Upper lobe of right lung (tissue), 1 donor: ENCODE data around the gene SCO2. TPM values are rescaled to one million over a fixed set of nuclear protein-coding genes. Genes with fewer than 3 reads are reported as not detected.
A peak's percentile ranks its signal among the peaks of the same experiment; 100 is the strongest.

Source experiments
- ATAC-seq: fragments of 200-7000 bp; cut with Tn5 transposase; one replicate; pipeline ENCODE4 v1.9.1; 2020; ENCODE audit warnings: mild to moderate bottlenecking, moderate library complexity
- DNase-seq: peaks from one replicate; pipeline ENCODE4 v3.0.0-alpha.2; 2020
- H3K27ac ChIP-seq: fragments of 200-600 bp; one replicate; pipeline ENCODE4 v1.8.0; 2022
- H3K27me3 ChIP-seq: fragments of 200-600 bp; one replicate; pipeline ENCODE4 v1.8.0; 2022; ENCODE audit warnings: mild to moderate bottlenecking
- H3K36me3 ChIP-seq: fragments of 200-600 bp; one replicate; pipeline ENCODE4 v1.8.0; 2022
- H3K4me1 ChIP-seq: fragments of 200-600 bp; one replicate; pipeline ENCODE4 v1.8.0; 2022
- H3K4me3 ChIP-seq: fragments of 200-600 bp; one replicate; pipeline ENCODE4 v1.8.0; 2022; ENCODE audit warnings: mild to moderate bottlenecking
- H3K9me3 ChIP-seq: fragments of 200-600 bp; one replicate; pipeline ENCODE4 v1.8.0; 2022
- intact Hi-C: fragments of 100-400 bp; cut with DNase I; formaldehyde crosslinking; loops from one replicate; pipeline ENCODE4 v1.11.0; 2022
- total RNA-seq: library from RNA; stranded (reverse); fragmentation: NEBNext Ultra II Directional; extraction: Animal tissue kit (Norgen Biotek cat#: 25700); gene quantifications from one replicate; pipeline ENCODE4 v1.2.1, GENCODE V29; 2021
- TF ChIP-seq, protein P1 (sequence below): fragments of 200-600 bp; IDR thresholded peaks from one replicate; pipeline ENCODE4 v1.8.0; 2022; ENCODE audit warnings: antibody characterized with exemption
- donor health status: DM: no; HTN: yes; CAD: no; lungs with severe emphysema.

SCO2 gene
- total RNA-seq, 1 donor from 2014 or later, result 3.1 TPM

GRCh38 chr22:50481045-50481439 is 44.4 kb downstream of the SCO2 start:
- peaks cover 31% of the 10 kb centered on the region for H3K27me3 ChIP-seq
- H3K27ac ChIP-seq, result no peak overlapping the region
- H3K4me1 ChIP-seq, result peaks cover 6% of the 10 kb centered on the region
- no peak for ATAC-seq
- intact Hi-C loops, result no loop called here
- H3K9me3 ChIP-seq, result no peaks in the 10 kb centered on the region
- peak overlapping the region; percentile 54 for H3K4me3 ChIP-seq
- TF ChIP-seq, protein P1, sequence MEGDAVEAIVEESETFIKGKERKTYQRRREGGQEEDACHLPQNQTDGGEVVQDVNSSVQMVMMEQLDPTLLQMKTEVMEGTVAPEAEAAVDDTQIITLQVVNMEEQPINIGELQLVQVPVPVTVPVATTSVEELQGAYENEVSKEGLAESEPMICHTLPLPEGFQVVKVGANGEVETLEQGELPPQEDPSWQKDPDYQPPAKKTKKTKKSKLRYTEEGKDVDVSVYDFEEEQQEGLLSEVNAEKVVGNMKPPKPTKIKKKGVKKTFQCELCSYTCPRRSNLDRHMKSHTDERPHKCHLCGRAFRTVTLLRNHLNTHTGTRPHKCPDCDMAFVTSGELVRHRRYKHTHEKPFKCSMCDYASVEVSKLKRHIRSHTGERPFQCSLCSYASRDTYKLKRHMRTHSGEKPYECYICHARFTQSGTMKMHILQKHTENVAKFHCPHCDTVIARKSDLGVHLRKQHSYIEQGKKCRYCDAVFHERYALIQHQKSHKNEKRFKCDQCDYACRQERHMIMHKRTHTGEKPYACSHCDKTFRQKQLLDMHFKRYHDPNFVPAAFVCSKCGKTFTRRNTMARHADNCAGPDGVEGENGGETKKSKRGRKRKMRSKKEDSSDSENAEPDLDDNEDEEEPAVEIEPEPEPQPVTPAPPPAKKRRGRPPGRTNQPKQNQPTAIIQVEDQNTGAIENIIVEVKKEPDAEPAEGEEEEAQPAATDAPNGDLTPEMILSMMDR, result no peak
- H3K36me3 ChIP-seq, result no peaks in the 10 kb centered on the region
- DNase-seq, result no peak

DNA sequence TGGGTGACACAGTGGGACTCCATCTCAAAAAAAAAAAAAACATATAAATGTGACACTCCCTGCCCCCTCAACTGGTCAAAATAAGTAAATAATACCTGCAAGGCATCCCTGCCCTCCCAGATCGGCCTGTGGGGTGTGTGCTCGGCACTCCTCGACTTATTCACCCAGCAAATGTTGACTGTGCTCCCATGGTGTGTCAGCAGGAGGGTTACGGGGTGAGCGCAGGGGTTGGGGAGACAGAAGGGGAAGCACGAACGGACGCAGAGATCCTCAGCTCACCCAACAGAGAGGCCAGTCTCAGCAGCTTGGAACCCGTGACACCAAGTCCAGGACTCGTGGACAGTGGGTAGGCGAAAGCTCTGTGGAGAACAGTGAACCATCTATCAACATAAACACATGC is 45.7 kb downstream of the SCO2 start:
- no peak for ATAC-seq
- Histone ChIP-seq H3K4me3 (no peak overlapping the region), H3K9me3 (no peaks in the 10 kb centered on the region), H3K36me3 (no peaks in the 10 kb centered on the region), H3K27me3 (peaks cover 31% of the 10 kb centered on the region), H3K27ac (no peak overlapping the region), H3K4me1 (peaks cover 11% of the 10 kb centered on the region)
- DNase-seq, result no peak
- TF ChIP-seq, protein P1, result no peak
- intact Hi-C loops, result no loop called here

GRCh38 chr22:50477923-50478322 is 47.5 kb downstream of the SCO2 start:
- Histone ChIP-seq H3K9me3 (no peaks in the 10 kb centered on the region), H3K4me1 (peaks cover 22% of the 10 kb centered on the region), H3K27me3 (peaks cover 26% of the 10 kb centered on the region), H3K4me3 (no peak overlapping the region), H3K27ac (no peak overlapping the region), H3K36me3 (no peaks in the 10 kb centered on the region)
- intact Hi-C loops, result no loop called here
- ATAC-seq, result no peak
- DNase-seq, result no peak
- TF ChIP-seq, protein P1, result no peak

DNA sequence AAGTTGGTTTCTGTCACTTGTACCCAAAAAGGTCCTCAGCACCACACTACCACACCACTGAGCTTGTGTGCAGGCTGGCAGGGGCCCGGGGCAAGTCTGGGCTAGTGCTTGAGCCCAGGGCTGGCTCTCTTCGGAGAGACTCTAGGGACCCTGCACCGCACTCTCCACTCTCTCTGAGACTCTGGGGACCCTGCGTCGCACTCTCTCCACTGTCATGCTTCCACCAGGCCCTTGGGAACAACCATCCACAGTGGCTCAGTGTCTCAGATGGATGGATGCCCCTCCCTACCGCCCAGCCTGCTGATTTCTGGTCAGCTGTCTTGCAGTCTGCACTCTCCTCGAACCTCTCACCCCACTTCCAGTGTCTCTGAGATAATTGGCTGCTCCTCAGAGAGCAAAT is 48.5 kb downstream of the SCO2 start:
- no peak for DNase-seq
- Histone ChIP-seq H3K27ac (no peak overlapping the region), H3K4me1 (peaks cover 25% of the 10 kb centered on the region), H3K4me3 (no peak overlapping the region), H3K9me3 (no peaks in the 10 kb centered on the region), H3K27me3 (peaks cover 16% of the 10 kb centered on the region), H3K36me3 (no peaks in the 10 kb centered on the region)
- intact Hi-C loops, result no loop called here
- no peak for ATAC-seq
- TF ChIP-seq, protein P1, result no peak

DNA sequence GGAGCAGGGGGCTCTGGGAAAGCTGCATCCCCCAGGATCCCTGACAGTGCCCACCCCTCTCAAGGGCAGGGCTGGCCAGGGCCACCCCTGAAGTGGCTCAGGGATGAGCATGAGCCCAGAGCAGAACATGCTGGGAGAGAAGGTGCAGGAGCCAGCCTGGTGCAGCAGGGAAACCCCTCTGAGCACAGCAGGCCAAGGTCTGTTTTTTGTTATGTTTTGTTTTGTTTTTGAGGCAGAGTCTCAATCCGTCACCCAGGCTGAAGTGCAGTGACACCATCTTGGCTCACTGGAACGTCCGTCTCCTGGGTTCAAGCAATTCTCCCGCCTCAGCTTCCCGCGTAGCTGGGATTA is 49.8 kb downstream of the SCO2 start:
- ATAC-seq (no peak), DNase-seq (no peak)
- TF ChIP-seq, protein P1, result no peak
- H3K4me3 ChIP-seq, result peak overlapping the region; percentile 85
- no peaks in the 10 kb centered on the region for H3K9me3 ChIP-seq
- H3K36me3 ChIP-seq, result no peaks in the 10 kb centered on the region
- H3K27me3 ChIP-seq, result peaks cover 6% of the 10 kb centered on the region
- intact Hi-C loops, result no loop called here
- H3K4me1 ChIP-seq, result peaks cover 36% of the 10 kb centered on the region
- peak overlapping the region; percentile 71 for H3K27ac ChIP-seq
